Glutamatergic neuron (in vitro differentiated cells): Measurements from ENCODE around the gene EPM2A. TPM values are rescaled to one million over a fixed set of nuclear protein-coding genes. Genes with fewer than 3 reads are reported as not detected.
"Not testable (repeated sequence)": the region's sequence is repeated elsewhere in the genome, so short reads cannot be mapped to it uniquely, and the experiment has no call there.

Experiments
- DNase-seq: peaks from one replicate; pipeline ENCODE4 v3.0.0; 2022
- H3K27ac Mint-ChIP-seq: one replicate; pipeline ENCODE4 v1.8.0; 2020; ENCODE audit warnings: mild to moderate bottlenecking, mixed read lengths, inconsistent platforms; ENCODE audit not compliant: unreplicated experiment
- H3K27me3 Mint-ChIP-seq: one replicate; pipeline ENCODE4 v1.8.0; 2020; ENCODE audit warnings: mild to moderate bottlenecking, moderate library complexity, mixed read lengths, inconsistent platforms; ENCODE audit not compliant: unreplicated experiment
- H3K36me3 Mint-ChIP-seq: one replicate; pipeline ENCODE4 v1.8.0; 2020; ENCODE audit warnings: mild to moderate bottlenecking, mixed read lengths, inconsistent platforms; ENCODE audit not compliant: unreplicated experiment
- H3K4me1 Mint-ChIP-seq: one replicate; pipeline ENCODE4 v1.8.0; 2020; ENCODE audit warnings: mild to moderate bottlenecking, low read depth, mixed read lengths, inconsistent platforms; ENCODE audit not compliant: unreplicated experiment
- H3K4me3 Mint-ChIP-seq: one replicate; pipeline ENCODE4 v1.8.0; 2020; ENCODE audit warnings: mild to moderate bottlenecking, mixed read lengths, inconsistent platforms; ENCODE audit not compliant: unreplicated experiment
- H3K9me3 Mint-ChIP-seq: one replicate; pipeline ENCODE4 v1.8.0; 2020; ENCODE audit warnings: mild to moderate bottlenecking, moderate library complexity, mixed read lengths, inconsistent platforms; ENCODE audit not compliant: unreplicated experiment
- total RNA-seq: library from RNA; stranded (reverse); fragmentation: NEBNext Ultra II Directional; extraction: Animal tissue kit (Norgen Biotek cat#: 25700); gene quantifications from one replicate; pipeline ENCODE4 v1.2.1, GENCODE V29; 2021; ENCODE audit not compliant: unreplicated experiment
- TF ChIP-seq, protein P1 (sequence below): fragments of 200-600 bp; sonication (generic); IDR thresholded peaks from one replicate; pipeline ENCODE4 v1.5.0; 2021; ENCODE audit not compliant: partially characterized antibody, unreplicated experiment

Gene EPM2A
- total RNA-seq, 1 donor from 2014 or later, result 15.5 TPM

- H3K9me3 Mint-ChIP-seq, result no peaks in the 10 kb centered on the region
- H3K4me3 Mint-ChIP-seq, result no peak overlapping the region
- TF ChIP-seq, protein P1, sequence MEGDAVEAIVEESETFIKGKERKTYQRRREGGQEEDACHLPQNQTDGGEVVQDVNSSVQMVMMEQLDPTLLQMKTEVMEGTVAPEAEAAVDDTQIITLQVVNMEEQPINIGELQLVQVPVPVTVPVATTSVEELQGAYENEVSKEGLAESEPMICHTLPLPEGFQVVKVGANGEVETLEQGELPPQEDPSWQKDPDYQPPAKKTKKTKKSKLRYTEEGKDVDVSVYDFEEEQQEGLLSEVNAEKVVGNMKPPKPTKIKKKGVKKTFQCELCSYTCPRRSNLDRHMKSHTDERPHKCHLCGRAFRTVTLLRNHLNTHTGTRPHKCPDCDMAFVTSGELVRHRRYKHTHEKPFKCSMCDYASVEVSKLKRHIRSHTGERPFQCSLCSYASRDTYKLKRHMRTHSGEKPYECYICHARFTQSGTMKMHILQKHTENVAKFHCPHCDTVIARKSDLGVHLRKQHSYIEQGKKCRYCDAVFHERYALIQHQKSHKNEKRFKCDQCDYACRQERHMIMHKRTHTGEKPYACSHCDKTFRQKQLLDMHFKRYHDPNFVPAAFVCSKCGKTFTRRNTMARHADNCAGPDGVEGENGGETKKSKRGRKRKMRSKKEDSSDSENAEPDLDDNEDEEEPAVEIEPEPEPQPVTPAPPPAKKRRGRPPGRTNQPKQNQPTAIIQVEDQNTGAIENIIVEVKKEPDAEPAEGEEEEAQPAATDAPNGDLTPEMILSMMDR, result no peak
- H3K36me3 Mint-ChIP-seq, result no peaks in the 10 kb centered on the region
- H3K27ac Mint-ChIP-seq, result no peak overlapping the region
- no peaks in the 10 kb centered on the region for H3K27me3 Mint-ChIP-seq
- no peak for DNase-seq
- H3K4me1 Mint-ChIP-seq, result no peaks in the 10 kb centered on the region
These were observed 17.3 kb upstream of the EPM2A start for GRCh38 chr6:145752638-145753037.

DNA sequence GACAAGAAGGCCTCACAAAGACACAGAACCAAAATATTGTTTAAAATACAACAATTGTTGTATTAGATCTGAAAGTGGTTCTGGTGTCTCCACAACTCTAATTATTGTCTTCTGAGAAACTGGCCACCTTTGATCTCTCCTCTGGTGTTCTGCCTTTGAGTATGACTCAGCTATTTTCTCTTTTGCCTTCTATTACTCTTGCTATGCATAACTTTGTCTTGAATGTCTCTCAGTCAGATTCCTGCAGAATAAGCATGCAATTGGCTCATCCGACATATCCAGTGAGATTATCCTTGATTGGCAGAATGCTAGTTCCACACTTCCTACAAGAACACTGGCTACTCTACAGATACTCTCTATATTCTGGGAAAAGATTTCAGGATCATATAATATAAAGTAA is 14.3 kb upstream of the EPM2A start:
- Mint-ChIP-seq H3K9me3 (no peaks in the 10 kb centered on the region), H3K27me3 (peaks cover 2% of the 10 kb centered on the region), H3K4me3 (no peak overlapping the region), H3K36me3 (no peaks in the 10 kb centered on the region), H3K4me1 (no peaks in the 10 kb centered on the region), H3K27ac (no peak overlapping the region)
- TF ChIP-seq, protein P1, result no peak
- no peak for DNase-seq

GRCh38 chr6:145745861-145746260 is 10.5 kb upstream of the EPM2A start:
- Mint-ChIP-seq H3K27ac (no peak overlapping the region), H3K36me3 (no peaks in the 10 kb centered on the region), H3K27me3 (peaks cover 2% of the 10 kb centered on the region), H3K4me1 (no peaks in the 10 kb centered on the region), H3K9me3 (no peaks in the 10 kb centered on the region), H3K4me3 (no peak overlapping the region)
- no peak for DNase-seq
- TF ChIP-seq, protein P1, result no peak

DNA sequence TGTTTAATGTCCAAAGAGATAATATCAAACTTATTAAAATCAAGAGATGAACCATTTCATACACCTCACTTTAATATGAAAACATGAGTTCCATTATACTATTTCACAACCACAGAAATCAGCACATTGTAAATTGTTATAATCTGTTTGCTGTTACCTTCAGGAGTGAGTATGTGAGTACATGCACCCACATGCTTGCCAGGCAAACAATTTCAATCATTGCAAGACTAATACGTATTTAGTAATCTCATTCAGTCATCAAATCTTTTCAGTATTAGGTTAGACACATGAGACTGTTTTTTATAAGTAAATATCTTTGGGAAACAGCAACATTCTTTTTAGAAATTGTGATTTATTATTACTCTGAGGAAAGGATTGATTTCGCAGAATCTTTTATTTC is 9.3 kb upstream of the EPM2A start:
- H3K4me1 Mint-ChIP-seq, result no peaks in the 10 kb centered on the region
- H3K36me3 Mint-ChIP-seq, result no peaks in the 10 kb centered on the region
- DNase-seq, result no peak
- H3K27ac Mint-ChIP-seq, result no peak overlapping the region
- TF ChIP-seq, protein P1, result no peak
- peaks cover 2% of the 10 kb centered on the region for H3K27me3 Mint-ChIP-seq
- H3K4me3 Mint-ChIP-seq, result no peak overlapping the region
- H3K9me3 Mint-ChIP-seq, result no peaks in the 10 kb centered on the region

GRCh38 chr6:145743332-145743731 is 8.0 kb upstream of the EPM2A start:
- TF ChIP-seq, protein P1, result no peak
- no peaks in the 10 kb centered on the region for H3K9me3 Mint-ChIP-seq
- H3K36me3 Mint-ChIP-seq, result no peaks in the 10 kb centered on the region
- no peak overlapping the region for H3K27ac Mint-ChIP-seq
- H3K4me3 Mint-ChIP-seq, result no peak overlapping the region
- DNase-seq, result no peak
- peaks cover 2% of the 10 kb centered on the region for H3K27me3 Mint-ChIP-seq
- H3K4me1 Mint-ChIP-seq, result no peaks in the 10 kb centered on the region

DNA sequence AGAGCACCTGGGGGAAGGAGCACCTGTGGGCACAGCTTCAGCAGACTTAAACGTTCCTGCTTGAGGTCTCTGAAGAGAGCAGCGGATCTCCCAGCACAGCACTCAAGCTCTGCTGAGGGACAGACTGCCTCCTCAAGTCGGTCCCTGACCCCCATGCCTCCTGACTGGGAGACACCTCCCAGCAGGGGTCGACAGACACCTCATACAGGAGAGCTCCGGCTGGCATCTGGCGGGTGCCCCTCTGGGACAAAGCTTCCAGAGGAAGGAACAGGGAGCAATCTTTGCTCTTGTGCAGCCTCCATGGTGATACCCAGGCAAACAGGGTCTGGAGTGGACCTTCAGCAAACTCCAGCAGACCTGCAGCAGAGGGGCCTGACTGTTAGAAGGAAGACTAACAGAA is 7.2 kb upstream of the EPM2A start:
- H3K27me3 Mint-ChIP-seq, H3K4me1 Mint-ChIP-seq, H3K27ac Mint-ChIP-seq, DNase-seq, H3K36me3 Mint-ChIP-seq, H3K4me3 Mint-ChIP-seq, H3K9me3 Mint-ChIP-seq: not testable (repeated sequence)

DNA sequence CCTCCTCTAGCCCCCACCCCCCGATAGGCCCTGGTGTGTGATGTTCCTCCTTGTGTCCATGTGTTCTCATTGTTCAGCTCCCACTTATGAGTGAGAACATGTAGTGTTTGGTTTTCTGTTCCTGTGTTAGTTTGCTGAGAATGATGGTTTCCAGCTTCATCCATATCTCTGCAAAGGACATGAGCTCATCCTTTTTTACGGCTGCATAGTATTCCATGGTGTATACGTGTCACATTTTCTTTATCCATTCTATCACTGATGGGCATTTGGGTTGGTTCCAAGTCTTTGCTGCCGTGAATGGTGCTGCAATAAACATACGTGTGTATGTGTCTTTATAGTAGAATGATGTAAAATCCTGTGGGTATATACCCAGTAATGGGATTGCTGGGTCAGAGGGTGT is 4.4 kb upstream of the EPM2A start:
- H3K4me1 Mint-ChIP-seq, H3K27ac Mint-ChIP-seq, H3K36me3 Mint-ChIP-seq, H3K9me3 Mint-ChIP-seq, DNase-seq, H3K27me3 Mint-ChIP-seq, H3K4me3 Mint-ChIP-seq: not testable (repeated sequence)
